ENCODE results near the gene APOBEC3B. TPM values are rescaled to one million over a fixed set of nuclear protein-coding genes. Genes with fewer than 3 reads are reported as not detected.
"Not testable (repeated sequence)": the region's sequence is repeated elsewhere in the genome, so short reads cannot be mapped to it uniquely, and the experiment has no call there.

The APOBEC3B gene
- total RNA-seq, 2 donors from 2014 or later, result 0.90 TPM; not detected in 1

GRCh38 chr22:38956551-38956950 is 25.6 kb upstream of the APOBEC3B start:
- Histone ChIP-seq H3K4me3 (no peak overlapping the region), H3K9me3 (no peaks in the 10 kb centered on the region), H3K36me3 (no peaks in the 10 kb centered on the region), H3K27ac (no peak overlapping the region), H3K27me3 (no peaks in the 10 kb centered on the region), H3K4me1 (no peaks in the 10 kb centered on the region)
- no peak for DNase-seq (ENCODE audit: low spot score)
- no peak for TF ChIP-seq CTCF (IDR thresholded peaks at IDR 0.05)

DNA sequence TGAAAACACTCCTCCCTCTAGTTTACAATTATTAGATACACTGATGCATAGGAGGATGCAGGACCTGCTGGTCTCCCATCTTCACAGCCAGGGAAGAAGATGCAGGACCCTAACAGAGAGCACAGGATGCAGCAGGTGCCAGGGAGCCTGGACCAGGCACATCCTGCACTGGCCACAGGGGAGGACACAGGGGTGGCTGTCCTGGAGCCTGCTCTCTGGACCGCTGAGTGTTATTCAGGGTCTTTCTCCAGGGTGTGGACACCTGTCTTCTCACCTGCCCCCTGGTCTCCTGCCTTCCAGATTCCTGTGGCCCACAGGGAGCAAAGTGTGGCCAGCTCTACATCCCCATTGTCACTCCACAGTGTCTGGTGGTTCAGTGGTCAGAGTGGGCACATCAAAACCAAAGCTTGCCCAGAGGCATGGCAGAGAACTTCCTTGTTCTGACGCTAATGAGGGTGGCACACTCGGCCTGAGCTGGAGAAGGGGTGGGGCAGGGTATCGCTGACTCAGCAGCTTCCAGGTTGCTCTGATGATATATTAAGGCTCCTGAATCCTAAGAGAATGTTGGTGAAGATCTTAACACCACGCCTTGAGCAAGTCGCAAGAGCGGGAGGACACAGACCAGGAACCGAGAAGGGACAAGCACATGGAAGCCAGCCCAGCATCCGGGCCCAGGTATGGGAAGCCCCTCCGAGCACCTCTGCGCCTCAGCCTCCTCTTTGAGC is 24.9 kb upstream of the APOBEC3B start, which contains the start of gene APOBEC3A:
APOBEC3A (plus strand) TSS at position 564 of the 725 bp plus-strand sequence; CDS start at position 647, 83 bp downstream.
- no peaks in the 10 kb centered on the region for H3K9me3 ChIP-seq
- no peaks in the 10 kb centered on the region for H3K27me3 ChIP-seq
- H3K36me3 ChIP-seq, result no peaks in the 10 kb centered on the region
- TF ChIP-seq CTCF (IDR thresholded peaks at IDR 0.05), result no peak
- peak; percentile 65 for DNase-seq (ENCODE audit: low spot score)
- no peak within 1 kb of the TSS for H3K4me3 ChIP-seq
- no peak within 1 kb of the TSS for H3K27ac ChIP-seq
- no peaks in the 10 kb centered on the region for H3K4me1 ChIP-seq

GRCh38 chr22:38957808-38958650 is 24.1 kb upstream of the APOBEC3B start:
- Histone ChIP-seq H3K4me1 (no peaks in the 10 kb centered on the region), H3K9me3 (no peaks in the 10 kb centered on the region), H3K36me3 (no peaks in the 10 kb centered on the region), H3K27me3 (no peaks in the 10 kb centered on the region), H3K27ac (no peak overlapping the region), H3K4me3 (no peak overlapping the region)
- TF ChIP-seq CTCF (IDR thresholded peaks at IDR 0.05), result no peak
- no peak for DNase-seq (ENCODE audit: low spot score)

DNA sequence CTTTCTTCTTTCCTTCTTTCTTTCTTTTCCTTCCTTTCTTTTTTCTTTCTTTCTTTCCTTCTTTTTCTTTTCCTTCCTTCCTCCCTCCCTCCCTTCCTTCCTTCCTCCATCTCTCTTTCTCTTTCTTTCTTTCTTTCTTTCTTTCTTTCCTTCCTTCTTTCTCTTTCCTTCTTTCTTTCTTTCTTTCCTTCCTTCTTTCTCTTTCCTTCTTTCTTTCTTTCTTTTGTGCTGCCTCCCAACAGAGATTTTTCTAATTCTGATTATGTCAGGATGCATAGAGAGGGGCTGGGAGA is 23.6 kb upstream of the APOBEC3B start:
- not testable (repeated sequence) for H3K9me3 ChIP-seq; H3K4me3 ChIP-seq; H3K4me1 ChIP-seq; H3K36me3 ChIP-seq; H3K27ac ChIP-seq; H3K27me3 ChIP-seq; DNase-seq (ENCODE audit: low spot score)

- no peaks in the 10 kb centered on the region for H3K4me1 ChIP-seq
- H3K36me3 ChIP-seq, result no peaks in the 10 kb centered on the region
- DNase-seq (ENCODE audit: low spot score), result no peak
- H3K4me3 ChIP-seq, result no peak overlapping the region
- TF ChIP-seq CTCF (IDR thresholded peaks at IDR 0.05), result no peak
- no peak overlapping the region for H3K27ac ChIP-seq
- no peaks in the 10 kb centered on the region for H3K27me3 ChIP-seq
- no peaks in the 10 kb centered on the region for H3K9me3 ChIP-seq
These were observed 22.6 kb upstream of the APOBEC3B start for GRCh38 chr22:38959590-38959989.

DNA sequence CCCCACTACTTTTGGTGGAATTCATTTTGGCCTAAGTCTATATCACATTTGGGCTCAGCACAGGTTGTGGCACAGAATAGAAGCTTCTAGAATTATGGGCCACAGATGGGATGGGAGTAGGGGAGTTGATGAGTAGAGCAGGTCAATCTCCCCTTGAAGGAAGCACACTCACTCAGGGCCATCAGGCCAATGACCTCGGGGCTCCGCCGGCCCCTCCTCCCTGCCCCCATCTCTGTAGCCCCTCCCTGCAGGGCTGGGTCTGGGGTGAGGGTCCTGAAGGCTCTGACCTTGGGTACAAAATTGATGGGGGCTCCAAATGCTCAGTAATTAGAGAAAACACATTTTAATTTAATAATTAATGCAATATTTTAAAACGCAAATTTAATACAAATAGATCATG is 21.5 kb upstream of the APOBEC3B start:
- not testable (repeated sequence) for H3K36me3 ChIP-seq, H3K27me3 ChIP-seq, H3K4me3 ChIP-seq

DNA sequence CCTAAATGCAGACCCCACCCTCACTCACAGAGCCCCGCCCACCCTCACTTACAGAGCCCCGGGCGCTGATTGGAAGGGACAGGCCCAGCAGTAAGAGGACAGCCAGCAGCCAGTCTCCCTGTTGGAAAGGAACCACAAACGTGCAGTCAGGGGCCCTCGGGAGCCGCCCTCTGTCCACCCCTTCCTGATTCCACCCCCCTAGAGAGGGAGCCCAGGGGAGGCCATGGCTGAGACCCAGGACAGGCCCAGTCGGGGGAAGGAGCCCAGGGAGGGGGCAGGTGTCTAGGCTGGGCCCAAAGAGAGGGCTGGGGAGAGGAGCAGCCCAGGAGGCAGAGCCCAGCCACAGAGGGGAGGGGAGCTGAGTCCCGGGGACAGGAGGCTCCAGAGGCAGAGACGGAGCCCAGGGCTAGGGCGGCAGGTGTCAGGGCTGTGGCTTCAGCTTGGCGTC is 18.8 kb upstream of the APOBEC3B start:
- H3K27ac ChIP-seq, result peak overlapping the region in 1 of 2 donors; percentile 58
- H3K4me3 ChIP-seq; DNase-seq (ENCODE audit: low spot score); H3K36me3 ChIP-seq; H3K4me1 ChIP-seq; H3K27me3 ChIP-seq; H3K9me3 ChIP-seq: not testable (repeated sequence)

More for the DNA sequence above, 21.5 kb upstream of the APOBEC3B start:
- not testable (repeated sequence) for DNase-seq (ENCODE audit: low spot score); H3K9me3 ChIP-seq; H3K4me1 ChIP-seq; H3K27ac ChIP-seq

Data from right atrium auricular region (tissue), 2 donors.